VCaP (cell line): ENCODE results near the gene HSD17B14.

Experiments
- H3K27ac ChIP-seq: fragments of 450-650 bp; 2 replicates; pipeline ENCODE4 v1.5.1; 2017
- CTCF ChIP-seq: fragments of 450-650 bp; conservative IDR thresholded peaks from 2 replicates; pipeline ENCODE4 v1.5.1; 2017; ENCODE audit warnings: mild to moderate bottlenecking, moderate library complexity

The HSD17B14 gene

GRCh38 chr19:48877855-48878195 is 41.5 kb upstream of the HSD17B14 start:
- H3K27ac ChIP-seq: no peak overlapping the region
- no peak for TF ChIP-seq CTCF

DNA sequence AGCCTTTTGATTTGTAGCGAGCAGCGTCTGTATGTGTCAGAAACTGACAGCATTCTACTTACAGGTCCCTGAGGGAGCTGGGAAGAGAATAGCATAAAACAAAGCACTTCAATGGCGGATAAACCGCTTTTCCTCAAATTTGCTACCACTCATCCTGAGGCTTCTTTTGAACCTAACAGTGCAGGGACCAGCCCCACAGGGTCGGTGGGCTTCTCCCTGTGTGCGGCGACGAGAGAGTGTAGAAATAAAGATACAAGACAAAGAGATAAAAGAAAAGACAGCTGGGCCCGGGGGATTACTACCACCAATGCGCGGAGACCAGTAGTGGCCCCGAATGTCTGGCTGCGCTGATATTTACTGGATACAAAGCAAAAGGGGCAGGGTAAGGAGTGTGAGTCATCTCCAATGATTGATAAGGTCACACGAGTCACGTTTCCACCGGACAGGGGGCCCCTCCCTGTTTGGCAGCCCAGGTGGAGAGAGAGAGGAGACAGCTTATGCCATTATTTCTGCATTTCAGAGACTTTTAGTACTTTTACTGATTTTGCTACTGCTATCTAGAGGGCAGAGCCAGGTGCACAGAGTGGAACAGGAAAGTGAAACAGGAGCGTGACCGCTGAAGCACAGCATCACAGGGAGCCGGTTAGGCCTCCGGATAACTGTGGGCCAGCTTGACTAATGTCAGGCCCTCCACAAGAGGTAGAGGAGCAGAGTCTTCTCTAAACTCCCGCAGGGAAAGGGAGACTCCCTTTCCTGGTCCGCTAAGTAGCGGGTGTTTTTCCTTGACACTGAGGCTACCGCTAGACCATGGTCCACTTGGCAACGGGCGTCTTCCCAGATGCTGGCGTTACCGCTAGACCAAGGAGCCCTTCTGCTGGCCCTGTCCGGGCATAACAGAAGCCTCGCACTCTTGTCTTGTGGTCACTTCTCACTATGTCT is 40.0 kb upstream of the HSD17B14 start:
- peak overlapping the region; percentile 97 for H3K27ac ChIP-seq

GRCh38 chr19:48874303-48875135 is 38.2 kb upstream of the HSD17B14 start:
- H3K27ac ChIP-seq: peak overlapping the region; percentile 97

DNA sequence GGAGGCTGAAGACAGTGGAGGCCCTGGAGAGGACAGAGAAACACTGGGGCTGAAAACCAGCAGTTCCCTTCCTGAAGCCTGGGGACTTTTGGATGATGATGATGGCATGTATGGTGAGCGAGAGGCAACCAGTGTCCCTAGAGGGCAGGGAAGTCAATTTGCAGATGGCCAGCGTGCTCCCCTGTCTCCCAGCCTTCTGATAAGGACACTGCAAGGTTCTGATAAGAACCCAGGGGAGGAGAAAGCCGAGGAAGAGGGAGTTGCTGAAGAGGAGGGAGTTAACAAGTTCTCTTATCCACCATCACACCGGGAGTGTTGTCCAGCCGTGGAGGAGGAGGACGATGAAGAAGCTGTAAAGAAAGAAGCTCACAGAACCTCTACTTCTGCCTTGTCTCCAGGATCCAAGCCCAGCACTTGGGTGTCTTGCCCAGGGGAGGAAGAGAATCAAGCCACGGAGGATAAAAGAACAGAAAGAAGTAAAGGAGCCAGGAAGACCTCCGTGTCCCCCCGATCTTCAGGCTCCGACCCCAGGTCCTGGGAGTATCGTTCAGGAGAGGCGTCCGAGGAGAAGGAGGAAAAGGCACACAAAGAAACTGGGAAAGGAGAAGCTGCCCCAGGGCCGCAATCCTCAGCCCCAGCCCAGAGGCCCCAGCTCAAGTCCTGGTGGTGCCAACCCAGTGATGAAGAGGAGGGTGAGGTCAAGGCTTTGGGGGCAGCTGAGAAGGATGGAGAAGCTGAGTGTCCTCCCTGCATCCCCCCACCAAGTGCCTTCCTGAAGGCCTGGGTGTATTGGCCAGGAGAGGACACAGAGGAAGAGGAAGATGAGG is 37.4 kb upstream of the HSD17B14 start:
- peak overlapping the region; percentile 97 for H3K27ac ChIP-seq
- TF ChIP-seq CTCF: no peak

More at GRCh38 chr19:48874303-48875135, 38.2 kb upstream of the HSD17B14 start:
- TF ChIP-seq CTCF: no peak

- no peak for TF ChIP-seq CTCF
- H3K27ac ChIP-seq: peak overlapping the region; percentile 97
Measured at GRCh38 chr19:48872884-48873475, 36.7 kb upstream of the HSD17B14 start.

DNA sequence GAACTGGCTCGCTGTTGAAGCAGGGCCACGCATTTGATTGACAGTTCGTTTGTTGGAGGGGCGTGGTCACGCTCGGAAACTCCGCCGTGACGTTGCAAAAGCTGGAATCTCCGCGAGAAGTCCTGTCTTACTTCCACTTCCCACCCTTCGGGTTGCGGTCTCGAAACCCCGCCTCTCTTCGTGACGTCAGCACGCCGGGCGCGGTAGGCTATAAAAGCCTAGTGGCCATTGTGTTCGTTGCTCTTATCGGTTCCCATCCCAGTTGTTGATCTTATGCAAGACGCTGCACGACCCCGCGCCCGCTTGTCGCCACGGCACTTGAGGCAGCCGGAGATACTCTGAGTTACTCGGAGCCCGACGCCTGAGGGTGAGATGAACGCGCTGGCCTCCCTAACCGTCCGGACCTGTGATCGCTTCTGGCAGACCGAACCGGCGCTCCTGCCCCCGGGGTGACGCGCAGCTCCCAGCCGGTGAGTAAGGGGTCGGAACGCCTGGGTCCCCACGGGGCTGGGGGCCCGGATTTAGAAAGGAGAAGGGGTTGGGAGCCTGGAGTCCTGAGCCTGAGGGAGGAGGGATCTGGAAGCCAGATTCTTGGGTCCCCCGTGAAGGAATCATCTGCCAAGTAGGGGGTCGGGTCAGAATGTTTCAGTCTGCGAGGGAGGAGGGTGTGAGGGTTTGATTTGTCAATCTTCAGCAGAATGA is 36.0 kb upstream of the HSD17B14 start, which contains the start of gene PPP1R15A:
Gene PPP1R15A, plus strand, starts transcription at position 240 of the 702 bp plus-strand sequence. CDS start 813 bp downstream, outside the sequence.
- H3K27ac ChIP-seq: peak within 1 kb of the TSS; percentile 97
- no peak for TF ChIP-seq CTCF

DNA sequence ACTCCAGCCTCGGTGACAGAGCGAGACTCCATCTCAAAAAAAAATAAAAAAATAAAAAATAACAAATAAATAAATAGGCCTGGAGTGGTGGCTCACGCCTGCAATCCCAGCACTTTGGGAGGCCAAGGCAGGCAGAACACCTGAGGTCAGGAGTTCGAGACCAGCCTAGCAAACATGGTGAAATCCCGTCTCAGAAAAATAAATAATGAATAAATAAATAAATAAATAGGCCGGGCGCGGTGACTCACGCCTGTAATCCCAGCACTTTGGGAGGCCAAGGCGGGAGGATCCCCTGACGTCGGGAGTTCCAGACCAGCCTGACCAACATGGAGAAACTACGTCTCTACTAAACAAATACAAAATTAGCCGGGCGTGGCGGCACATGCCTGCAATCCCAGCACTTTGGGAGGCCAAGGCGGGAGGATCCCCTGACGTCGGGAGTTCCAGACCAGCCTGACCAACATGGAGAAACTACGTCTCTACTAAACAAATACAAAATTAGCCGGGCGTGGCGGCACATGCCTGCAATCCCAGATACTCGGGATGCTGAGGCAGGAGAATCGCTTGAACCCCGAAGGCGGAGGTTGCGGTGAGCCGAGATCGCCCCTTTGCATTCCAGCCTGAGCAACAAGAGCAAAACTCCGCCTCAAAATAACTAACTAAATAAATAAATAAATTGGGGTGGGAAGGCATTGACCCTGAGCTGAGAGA is 35.3 kb upstream of the HSD17B14 start:
- peak overlapping the region; percentile 97 for H3K27ac ChIP-seq
